H1 (cell line): ENCODE results near the gene CNTN5. TPM values are rescaled to one million over a fixed set of nuclear protein-coding genes. Genes with fewer than 3 reads are reported as not detected.

Experiments used
- CTCF ChIA-PET: fragments of 300-600 bp; sonication (Branson Sonifier 250); formaldehyde crosslinking; loops from one replicate; lab custom pipeline; 2021; ENCODE audit not compliant: partially characterized antibody; lab: Charles Lee
- POLR2A ChIA-PET: fragments of 300-600 bp; sonication (Branson Sonifier 250); formaldehyde crosslinking; loops from one replicate; lab custom pipeline; 2021; ENCODE audit warnings: inconsistent platforms; ENCODE audit not compliant: partially characterized antibody; lab: Charles Lee
- DNase-seq, 2 experiments: peaks; one replicate each; pipeline versions ENCODE4 v3.0.0 to v3.0.0-alpha.2; 2010 to 2022; ENCODE audit warnings: low spot score in 2 of 2, low read depth in 1 of 2, mixed read lengths in 1 of 2
- FAIRE-seq: peaks from 2 replicates; lab custom pipeline; 2011; peaks lifted over from hg19 to GRCh38; lab: Jason Lieb, UNC
- H2AFZ ChIP-seq: 2 replicates; pipeline ENCODE4 v1.8.1; 2012; ENCODE audit warnings: low read length, inconsistent platforms
- H2AK5ac ChIP-seq: 2 replicates; pipeline ENCODE4 v1.6.1; 2013; ENCODE audit warnings: low read depth, low read length
- H2BK120ac ChIP-seq: replicated peaks from 2 replicates; pipeline ENCODE3; 2013; ENCODE audit warnings: low read depth, low read length, inconsistent platforms
- H2BK12ac ChIP-seq: 2 replicates; pipeline ENCODE4 v1.6.1; 2013; ENCODE audit warnings: low read depth, low read length
- H2BK15ac ChIP-seq: 2 replicates; pipeline ENCODE4 v1.6.1; 2013; ENCODE audit warnings: low read length
- H2BK20ac ChIP-seq: 2 replicates; pipeline ENCODE4 v1.6.1; 2013; ENCODE audit warnings: low read length
- H2BK5ac ChIP-seq: 2 replicates; pipeline ENCODE4 v1.6.1; 2013; ENCODE audit warnings: low read depth, low read length
- H3K14ac ChIP-seq: 2 replicates; pipeline ENCODE4 v1.6.1; 2013; ENCODE audit warnings: inconsistent platforms; ENCODE audit not compliant: insufficient read length
- H3K18ac ChIP-seq: 2 replicates; pipeline ENCODE4 v1.6.1; 2013; ENCODE audit warnings: low read length; ENCODE audit errors: extremely low read depth
- H3K23ac ChIP-seq: 2 replicates; pipeline ENCODE4 v1.6.1; 2013; ENCODE audit warnings: inconsistent platforms; ENCODE audit not compliant: insufficient read length
- H3K23me2 ChIP-seq: 2 replicates; pipeline ENCODE4 v1.6.1; 2013; ENCODE audit warnings: low read depth, low read length
- H3K27ac ChIP-seq: 2 replicates; pipeline ENCODE4 v1.6.1; 2011; ENCODE audit warnings: low read depth, low read length, inconsistent platforms
- H3K27me3 ChIP-seq, 4 experiments: replicated peaks in 1 of 4; 1 replicate in 1 of 4; 2 replicates in 3 of 4; pipeline versions ENCODE4 v1.6.1 to v1.8.1; 2011 to 2013; ENCODE audit warnings: low read length in 3 of 4, mild to moderate bottlenecking in 3 of 4, inconsistent platforms in 2 of 4, mixed read lengths in 2 of 4, moderate library complexity in 1 of 4; ENCODE audit not compliant: control insufficient read depth in 3 of 4, insufficient read depth in 3 of 4; ENCODE audit errors: extremely low read depth in 1 of 4
- H3K36me3 ChIP-seq, 4 experiments: 2 replicates each; pipeline versions ENCODE4 v1.6.1 to v1.8.1; 2011 to 2013; ENCODE audit warnings: mild to moderate bottlenecking in 4 of 4, low read length in 3 of 4, moderate library complexity in 2 of 4, control low read depth in 1 of 4, inconsistent platforms in 1 of 4; ENCODE audit not compliant: insufficient read depth in 4 of 4, control insufficient read depth in 2 of 4
- H3K4ac ChIP-seq: replicated peaks from 2 replicates; pipeline ENCODE3; 2013; ENCODE audit warnings: low read length, low read depth, mixed read lengths, inconsistent platforms; ENCODE audit not compliant: insufficient read length
- H3K4me1 ChIP-seq, 4 experiments: replicated peaks in 1 of 4; 1 replicate in 1 of 4; 2 replicates in 3 of 4; pipeline versions ENCODE4 v1.6.1 to v1.8.1; 2011 to 2013; ENCODE audit warnings: low read length in 3 of 4, inconsistent platforms in 2 of 4, mixed read lengths in 1 of 4; ENCODE audit not compliant: insufficient read depth in 4 of 4, control insufficient read depth in 3 of 4
- H3K4me2 ChIP-seq, 2 experiments: 2 replicates each; pipeline versions ENCODE4 v1.6.1 to v1.8.1; 2011 to 2013; ENCODE audit warnings: low read depth in 2 of 2, low read length in 2 of 2, control low read depth in 1 of 2, inconsistent platforms in 1 of 2, mild to moderate bottlenecking in 1 of 2; ENCODE audit not compliant: insufficient read depth in 1 of 2
- H3K4me3 ChIP-seq, 4 experiments: fragments of 200-600, 300-600 bp in 1 of 4; sonication (generic), shearing (Covaris generic), sonication (Bioruptor Twin) in 1 of 4; 2 replicates each; pipeline versions ENCODE4 v1.5.1 to v1.8.1; 2011 to 2016; ENCODE audit warnings: low read length in 4 of 4, low read depth in 3 of 4, control low read depth in 2 of 4, inconsistent platforms in 2 of 4, mild to moderate bottlenecking in 2 of 4, mixed read lengths in 1 of 4, moderate library complexity in 1 of 4; ENCODE audit not compliant: insufficient read depth in 2 of 4; ENCODE audit errors: extremely low read depth in 1 of 4
- H3K56ac ChIP-seq: replicated peaks from 2 replicates; pipeline ENCODE3; 2013; ENCODE audit warnings: low read depth, mild to moderate bottlenecking, mixed read lengths, low read length, inconsistent platforms; ENCODE audit not compliant: insufficient read length
- H3K79me1 ChIP-seq: 2 replicates; pipeline ENCODE4 v1.6.1; 2013; ENCODE audit warnings: low read depth, low read length, control low read depth
- H3K79me2 ChIP-seq, 2 experiments: 2 replicates each; pipeline versions ENCODE4 v1.6.1 to v1.8.1; 2012 to 2013; ENCODE audit warnings: low read length in 2 of 2, mild to moderate bottlenecking in 2 of 2, inconsistent platforms in 1 of 2; ENCODE audit not compliant: insufficient read depth in 2 of 2, control insufficient read depth in 1 of 2
- H3K9ac ChIP-seq, 4 experiments: replicated peaks in 1 of 4; 1 replicate in 1 of 4; 2 replicates in 3 of 4; pipeline versions ENCODE4 v1.6.1 to v1.8.1; 2011 to 2013; ENCODE audit warnings: low read depth in 3 of 4, low read length in 3 of 4, control low read depth in 2 of 4, mild to moderate bottlenecking in 2 of 4, moderate library complexity in 2 of 4, inconsistent platforms in 1 of 4; ENCODE audit errors: extremely low read depth in 1 of 4
- H3K9me3 ChIP-seq, 2 experiments: 2 replicates each; pipeline versions ENCODE4 v1.6.1 to v1.8.1; 2012 to 2013; ENCODE audit warnings: mild to moderate bottlenecking in 2 of 2, moderate library complexity in 2 of 2, control low read depth in 1 of 2, inconsistent platforms in 1 of 2, low read depth in 1 of 2, low read length in 1 of 2, mixed read lengths in 1 of 2; ENCODE audit not compliant: insufficient read depth in 2 of 2
- H4K20me1 ChIP-seq, 2 experiments: replicated peaks in 1 of 2; 2 replicates each; pipeline versions ENCODE3 to v1.8.1; 2011 to 2013; ENCODE audit warnings: inconsistent platforms in 2 of 2, low read length in 2 of 2, mild to moderate bottlenecking in 1 of 2; ENCODE audit not compliant: insufficient read depth in 2 of 2, control insufficient read depth in 1 of 2
- H4K5ac ChIP-seq: 2 replicates; pipeline ENCODE4 v1.6.1; 2013; ENCODE audit warnings: low read length, low read depth, mixed read lengths, inconsistent platforms; ENCODE audit not compliant: insufficient read length
- H4K8ac ChIP-seq: 2 replicates; pipeline ENCODE4 v1.8.0; 2013; ENCODE audit warnings: mild to moderate bottlenecking, moderate library complexity, low read length, inconsistent platforms; ENCODE audit not compliant: insufficient read depth; ENCODE audit errors: extremely low read depth
- H4K91ac ChIP-seq: replicated peaks from 2 replicates; pipeline ENCODE3; 2013; ENCODE audit warnings: low read length, mixed read lengths, inconsistent platforms; ENCODE audit not compliant: insufficient read length
- GTF2F1 ChIP-seq: IDR thresholded peaks from 2 replicates; pipeline ENCODE4 v1.6.1; 2012; ENCODE audit warnings: low read depth, low read length, improper control_type of control experiment, borderline replicate concordance
- SAP30 ChIP-seq: fragments of 300-600 bp; sonication (generic); IDR thresholded peaks from 2 replicates; pipeline ENCODE4 v1.7.1; 2012; ENCODE audit warnings: low read length, moderate library complexity, mild to moderate bottlenecking, inconsistent platforms; ENCODE audit not compliant: insufficient read depth, insufficient replicate concordance
- SIN3A ChIP-seq, 2 experiments: IDR thresholded peaks in 1 of 2; conservative IDR thresholded peaks in 1 of 2; 2 replicates each; pipeline ENCODE4 v1.6.1; 2011 to 2012; ENCODE audit warnings: low read length in 2 of 2, improper control_type of control experiment in 1 of 2, low read depth in 1 of 2, mild to moderate bottlenecking in 1 of 2
- SRF ChIP-seq: IDR thresholded peaks from 2 replicates; pipeline ENCODE4 v1.6.1; 2011; ENCODE audit warnings: mild to moderate bottlenecking, low read depth, low read length, moderate library complexity
- TCF12 ChIP-seq: IDR thresholded peaks from 2 replicates; pipeline ENCODE4 v1.6.1; 2011; ENCODE audit warnings: low read depth, mild to moderate bottlenecking, low read length
- ZNF274 ChIP-seq: IDR thresholded peaks from 2 replicates; pipeline ENCODE4 v1.7.0; 2012; ENCODE audit warnings: low read length, borderline replicate concordance; ENCODE audit errors: extremely low read depth
- WGBS, 2 experiments: shearing (Covaris generic) in 1 of 2; methylation state at CpG; one replicate each; pipeline versions ENCODE4 v1.1.6 to v1.1.7; 2013 to 2015; ENCODE audit warnings: low lambda C conversion rate in 2 of 2, mixed read lengths in 2 of 2, inconsistent platforms in 1 of 2, low coverage in 1 of 2, missing lambda C conversion rate in 1 of 2; ENCODE audit not compliant: insufficient replicate concordance in 2 of 2, insufficient coverage in 1 of 2, insufficient read length in 1 of 2; ENCODE audit errors: extremely low coverage in 1 of 2, missing lambda C conversion rate in 1 of 2; 5-methylcytosine and 5-hydroxymethylcytosine counted together
- polyA plus RNA-seq, 7 experiments: library from polyadenylated mRNA; depleted of rRNA in 3 of 7; stranded (reverse) in 5 of 7; unstranded in 2 of 7; fragments of >200 nt in 5 of 7; fragments of 200-250 nt in 2 of 7; gene quantifications; 1 replicate in 5 of 7; 2 replicates in 1 of 7; 4 replicates in 1 of 7; pipeline versions ENCODE4 v1.2.1 to v1.2.3, GENCODE V29; 2011 to 2013; ENCODE audit warnings: missing spikeins in 2 of 7, mixed read lengths in 2 of 7
- total RNA-seq: library from RNA; stranded (reverse); fragmentation: NEBNext Ultra II Directional; extraction: Animal tissue kit (Norgen Biotek cat#: 25700); gene quantifications from 2 replicates; pipeline ENCODE4 v1.2.1, GENCODE V29; 2021

Gene CNTN5
- total and polyA plus RNA-seq, 2 of the 8 experiments (the other 6 are each of a cell fraction or from before 2014, with no cell fraction given), result not detected

DNA sequence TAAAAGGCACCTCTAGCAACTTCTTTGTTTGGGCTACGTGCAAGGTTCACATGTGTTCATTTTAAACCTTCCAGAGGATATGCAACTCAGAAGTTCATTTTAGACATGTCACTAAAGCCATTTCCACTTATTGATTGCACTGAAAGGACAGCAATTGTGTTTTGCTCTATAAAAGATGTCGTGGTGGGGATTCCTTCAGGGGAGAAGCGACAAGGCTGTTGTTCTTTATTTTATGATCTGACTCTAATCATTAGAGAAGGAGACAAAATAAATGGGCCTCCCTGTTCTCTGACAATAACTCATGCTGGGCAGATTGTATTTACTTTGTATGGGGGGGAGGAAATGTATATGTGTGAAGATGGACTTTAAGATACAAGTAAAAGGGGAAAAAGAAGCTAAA is 1296.2 kb downstream of the CNTN5 start:
- Histone ChIP-seq H2BK12ac (no peak overlapping the region), H2AFZ (0 out of 2 replicates have a peak overlapping the region, but pooled peaks have one; percentile 26), H3K14ac (no peak overlapping the region), H3K4me2 (no peak overlapping the region), H2BK5ac (no peak overlapping the region), H3K4ac (no peak overlapping the region), H4K91ac (no peak overlapping the region), H4K8ac (no peak overlapping the region), H2BK20ac (no peak overlapping the region), H3K9ac (no peak overlapping the region), H2AK5ac (no peak overlapping the region), H3K23ac (no peak overlapping the region), H3K79me1 (no peaks in the 10 kb centered on the region), H2BK15ac (no peak overlapping the region), H3K27me3 (no peaks in the 10 kb centered on the region), H4K5ac (no peak overlapping the region), H3K23me2 (no peaks in the 10 kb centered on the region), H3K56ac (no peak overlapping the region), H3K4me1 (no peaks in the 10 kb centered on the region), H3K4me3 (no peak overlapping the region), H2BK120ac (no peak overlapping the region), H3K27ac (no peak overlapping the region), H3K9me3 (no peaks in the 10 kb centered on the region), H3K18ac (no peak overlapping the region), H4K20me1 (no peaks in the 10 kb centered on the region), H3K79me2 (no peaks in the 10 kb centered on the region), H3K36me3 (no peaks in the 10 kb centered on the region)
- ChIA-PET CTCF (interaction anchor here (1.1 to 1.2 kb wide), 2 partner anchors 11 to 12 kb away, joined by 3 read pairs; no protein-coding TSS in a partner anchor), POLR2A (no interaction called here)
- no peak for DNase-seq
- WGBS, 2 experiments, result 86% methylated on average over 3 of the region's 3 CpGs; no CpG with 5 or more reads in 1 of the 2 experiments
- no peak for FAIRE-seq
- TF ChIP-seq SRF (no peak), SAP30 (no peak), TCF12 (no peak), ZNF274 (no peak), SIN3A (conservative IDR thresholded peaks at IDR 0.05 in 1 of 2, IDR thresholded peaks at IDR 0.05 in 1 of 2; ENCODE audit: low read depth in 1 of 2, low read length in 2 of 2) (no peak), GTF2F1 (no peak)
